GM11168 (cell line): ENCODE results near the gene GLCCI1.
"Not testable (repeated sequence)": the region's sequence is repeated elsewhere in the genome, so short reads cannot be mapped to it uniquely, and the experiment has no call there.

Source experiments
- in situ Hi-C: fragments of 300-500 bp; cut with MboI; formaldehyde crosslinking; loops from one replicate; pipeline ENCODE4 v1.12.0; 2022; ENCODE audit warnings: low sequenced_read_pairs; ENCODE audit not compliant: unreplicated experiment

The GLCCI1 gene

DNA sequence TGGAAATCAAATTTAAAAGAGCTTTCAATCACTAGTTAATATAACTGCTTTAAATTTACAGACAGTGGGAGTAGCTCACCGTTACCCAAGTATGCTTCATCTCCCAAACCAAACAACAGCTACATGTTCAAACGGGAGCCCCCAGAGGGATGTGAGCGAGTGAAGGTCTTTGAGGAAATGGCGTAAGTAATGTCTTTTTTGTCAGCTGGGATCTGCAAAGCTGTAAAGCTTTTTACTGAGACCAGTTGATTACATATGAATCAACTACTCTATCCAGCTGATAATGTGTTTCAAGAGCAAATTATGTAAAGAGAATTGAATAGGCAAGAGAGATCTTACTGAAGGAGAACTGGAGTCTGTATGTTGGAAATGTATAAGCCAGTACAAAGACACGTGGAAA lies 116.2 kb downstream of the GLCCI1 start:
- in situ Hi-C loops, result no loop called here

DNA sequence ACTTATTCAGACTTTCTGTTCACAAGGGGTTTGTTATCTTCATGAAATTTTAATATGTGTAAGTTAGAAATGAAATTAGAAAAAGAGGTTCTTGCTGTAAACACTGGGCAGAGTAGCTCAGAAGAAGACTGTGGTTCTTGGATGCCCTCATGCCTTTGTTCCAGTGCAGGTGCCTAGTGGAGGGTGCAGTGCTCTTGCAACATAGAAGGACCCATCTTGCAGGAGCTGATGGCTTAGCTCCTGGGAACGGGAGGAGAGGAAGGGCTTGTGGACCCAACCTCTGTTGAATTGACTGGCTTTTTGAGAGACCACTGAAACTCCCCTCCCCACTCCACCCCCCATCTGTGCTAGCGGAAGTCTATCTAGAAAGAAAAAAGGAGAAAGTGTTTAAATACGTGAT lies 116.8 kb downstream of the GLCCI1 start:
- in situ Hi-C loops, result no loop called here

DNA sequence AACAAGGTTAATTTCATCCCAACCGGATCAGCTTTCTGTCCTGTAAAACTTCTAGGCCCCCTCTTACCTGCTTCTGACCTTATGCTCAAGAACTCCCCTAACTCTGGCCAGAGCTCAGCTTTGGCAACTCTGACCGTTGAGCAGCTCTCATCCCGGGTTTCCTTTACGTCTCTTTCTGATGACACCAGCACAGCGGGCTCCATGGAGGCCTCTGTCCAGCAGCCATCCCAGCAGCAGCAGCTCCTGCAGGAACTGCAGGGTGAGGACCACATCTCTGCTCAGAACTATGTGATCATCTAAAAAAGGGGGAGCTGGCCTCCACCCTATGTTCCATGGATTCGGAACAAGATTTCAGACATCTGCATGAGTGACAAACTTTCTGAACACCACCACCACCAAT lies 117.6 kb downstream of the GLCCI1 start:
- in situ Hi-C loops, result no loop called here

DNA sequence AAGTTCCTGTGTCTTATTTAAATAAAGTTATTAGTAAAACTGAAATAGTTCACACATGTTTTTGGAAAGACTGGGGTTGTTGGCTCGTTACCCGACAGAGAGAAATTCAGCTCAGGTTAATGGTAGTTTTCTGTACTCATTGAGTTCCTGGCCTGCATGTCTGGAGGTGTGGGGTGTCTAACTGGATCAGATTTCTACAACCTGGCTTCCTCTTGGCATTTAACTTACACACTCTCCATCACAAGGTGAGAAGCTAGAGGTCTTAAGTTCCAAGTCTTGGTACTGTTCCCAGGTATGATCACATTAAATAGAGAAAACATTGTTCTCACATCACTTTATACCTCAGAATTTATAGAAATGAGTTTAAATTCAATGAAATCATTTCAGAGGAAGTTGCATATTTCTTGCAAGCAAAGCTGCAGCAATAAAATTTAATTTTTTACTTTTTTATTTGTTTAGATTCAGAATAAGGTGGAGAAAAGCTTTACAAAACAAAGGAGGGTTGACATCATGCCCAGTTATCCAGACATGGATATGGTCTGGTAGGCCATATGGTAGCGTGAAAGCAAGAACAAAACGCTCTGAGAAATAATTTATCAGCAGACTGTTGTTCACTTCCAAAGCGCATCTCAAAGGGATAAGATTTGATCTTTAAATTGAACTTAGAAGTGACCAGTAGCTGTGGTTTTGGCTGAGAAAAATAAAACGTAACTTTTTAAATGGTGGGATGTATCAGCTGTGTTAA lies 120.6 kb downstream of the GLCCI1 start:
- in situ Hi-C loops, result no loop called here

DNA sequence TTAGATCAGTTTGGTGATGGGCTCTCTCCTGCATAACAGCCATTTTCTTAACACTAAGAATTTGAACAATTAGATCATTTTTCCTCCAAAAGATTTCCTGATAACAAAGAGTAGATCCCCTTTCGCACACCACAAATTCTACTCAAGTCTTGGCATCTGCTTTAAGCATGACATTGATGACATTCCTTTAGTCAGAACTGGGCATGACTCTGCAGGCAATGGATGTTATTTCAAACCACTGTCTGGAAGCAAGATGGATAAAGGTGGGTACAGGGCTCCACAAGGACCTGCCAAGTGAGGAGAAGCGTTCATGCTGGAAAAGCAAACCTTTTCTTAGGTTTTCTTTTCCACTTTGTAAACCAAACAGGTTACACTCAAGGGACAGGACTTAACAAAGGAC lies 123.5 kb downstream of the GLCCI1 start:
- in situ Hi-C loops, result no loop called here

DNA sequence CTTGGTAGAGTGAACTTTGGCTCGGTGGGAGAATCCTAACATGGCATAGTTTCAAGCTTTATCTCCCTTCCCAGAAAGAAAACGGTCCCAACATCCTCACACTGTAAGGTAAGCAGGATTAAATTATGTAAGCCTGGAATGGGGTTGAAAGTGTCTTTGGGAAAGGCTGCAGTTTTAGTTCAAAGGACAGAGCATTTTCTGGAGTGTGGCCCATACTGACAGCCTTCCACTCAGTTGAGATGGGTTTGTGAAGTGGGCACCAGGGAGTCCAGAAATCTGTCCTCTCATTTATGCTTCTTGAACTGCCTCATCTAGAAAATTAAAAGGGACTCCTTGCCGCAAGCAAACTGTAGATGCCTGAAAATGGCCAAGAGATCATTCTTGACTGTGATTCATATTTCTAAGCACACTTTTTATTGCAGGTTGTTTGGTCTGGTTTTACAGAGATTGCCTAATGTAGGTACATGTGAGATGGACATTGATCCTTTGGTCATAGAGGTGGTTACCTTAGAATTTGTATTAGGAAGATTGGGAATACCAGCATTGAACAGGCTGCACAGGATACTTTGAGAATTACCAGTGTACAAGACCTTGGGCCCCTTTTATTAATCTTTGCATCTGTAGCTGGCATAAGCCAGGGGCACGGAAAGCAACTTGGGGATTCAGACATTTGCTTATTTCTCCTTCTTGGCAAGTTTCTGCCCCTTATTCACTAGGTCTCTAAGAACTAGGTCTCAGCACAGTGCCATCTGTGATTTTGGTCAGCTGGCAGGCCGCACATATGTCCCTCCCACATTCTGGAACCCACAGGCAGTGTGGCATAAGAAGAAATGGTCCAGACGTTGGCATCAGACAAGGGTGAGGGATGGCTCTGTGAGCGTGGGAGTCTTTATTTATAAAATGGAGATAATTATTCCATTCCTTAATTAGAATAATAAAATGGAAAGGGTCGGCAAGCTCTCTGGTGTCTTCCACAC lies 125.9 kb downstream of the GLCCI1 start:
- in situ Hi-C loops, result loop anchor here (5.0 kb wide), 1 partner anchor 98 kb away; no protein-coding TSS in a partner anchor

DNA sequence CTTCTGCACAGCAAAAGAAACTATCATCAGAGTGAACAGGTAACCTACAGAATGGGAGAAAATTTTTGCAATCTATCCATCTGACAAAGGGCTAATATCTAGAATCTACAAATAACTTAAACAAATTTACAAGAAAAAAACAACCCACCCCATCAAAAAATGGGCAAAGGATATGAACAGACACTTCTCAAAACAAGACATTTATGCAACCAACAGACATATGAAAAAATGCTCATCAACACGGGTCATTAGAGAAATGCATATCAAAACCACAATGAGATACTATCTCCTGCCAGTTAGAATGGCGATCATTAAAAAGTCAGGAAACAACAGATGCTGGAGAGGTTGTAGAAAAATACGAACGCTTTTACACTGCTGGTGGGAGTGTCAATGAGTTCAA lies 132.7 kb downstream of the GLCCI1 start:
- in situ Hi-C loops, result not testable (repeated sequence)

DNA sequence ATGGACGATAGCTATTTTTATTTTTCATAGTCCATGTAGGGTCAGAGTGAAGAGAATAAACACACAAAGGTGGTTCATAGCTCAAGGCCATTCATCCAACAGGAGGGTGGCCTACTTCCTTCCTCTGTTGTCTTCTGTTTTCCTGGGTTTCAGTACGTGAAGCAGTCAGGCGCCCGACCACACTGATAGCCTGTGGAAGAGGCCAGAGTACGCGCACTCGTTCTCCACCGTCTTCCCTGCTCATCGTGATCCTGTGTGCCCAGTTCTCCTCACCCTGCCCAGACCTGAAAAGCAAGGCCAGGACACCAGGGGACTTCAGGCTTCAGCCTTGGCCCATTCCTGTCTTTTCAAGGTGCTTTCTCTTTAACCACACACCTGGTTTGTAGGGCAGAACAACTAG lies 134.7 kb downstream of the GLCCI1 start:
- in situ Hi-C loops, result no loop called here

DNA sequence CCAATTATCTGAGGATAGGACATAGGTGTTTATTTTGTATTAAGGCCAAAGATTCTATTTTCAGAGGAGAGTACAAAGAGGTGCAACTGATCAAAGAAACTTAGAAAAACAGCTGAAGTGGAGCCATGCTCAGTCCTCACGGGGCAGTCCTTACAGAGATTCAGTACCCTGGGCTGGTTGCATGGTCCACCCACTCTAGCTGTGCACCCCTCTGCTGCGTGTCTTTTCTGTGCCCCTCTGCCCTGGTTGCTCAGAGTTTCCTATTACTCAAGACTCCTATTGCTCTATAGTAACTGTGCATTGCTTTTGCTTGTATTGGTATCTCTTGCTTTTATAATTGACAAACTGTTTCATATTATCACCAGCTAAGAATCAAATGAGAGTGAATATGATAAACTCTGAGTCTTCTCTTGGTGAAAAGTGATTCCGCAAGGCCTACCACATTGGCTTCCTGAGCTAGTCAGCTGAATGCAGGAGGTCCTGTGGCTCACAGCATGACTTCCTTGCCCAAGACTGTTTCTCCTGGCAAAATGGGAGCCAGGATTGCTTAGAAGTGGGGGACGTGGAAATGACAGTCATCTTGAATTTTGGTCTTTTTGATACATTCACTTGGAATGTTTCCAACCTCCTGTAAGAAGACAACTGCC lies 137.0 kb downstream of the GLCCI1 start:
- in situ Hi-C loops, result no loop called here

DNA sequence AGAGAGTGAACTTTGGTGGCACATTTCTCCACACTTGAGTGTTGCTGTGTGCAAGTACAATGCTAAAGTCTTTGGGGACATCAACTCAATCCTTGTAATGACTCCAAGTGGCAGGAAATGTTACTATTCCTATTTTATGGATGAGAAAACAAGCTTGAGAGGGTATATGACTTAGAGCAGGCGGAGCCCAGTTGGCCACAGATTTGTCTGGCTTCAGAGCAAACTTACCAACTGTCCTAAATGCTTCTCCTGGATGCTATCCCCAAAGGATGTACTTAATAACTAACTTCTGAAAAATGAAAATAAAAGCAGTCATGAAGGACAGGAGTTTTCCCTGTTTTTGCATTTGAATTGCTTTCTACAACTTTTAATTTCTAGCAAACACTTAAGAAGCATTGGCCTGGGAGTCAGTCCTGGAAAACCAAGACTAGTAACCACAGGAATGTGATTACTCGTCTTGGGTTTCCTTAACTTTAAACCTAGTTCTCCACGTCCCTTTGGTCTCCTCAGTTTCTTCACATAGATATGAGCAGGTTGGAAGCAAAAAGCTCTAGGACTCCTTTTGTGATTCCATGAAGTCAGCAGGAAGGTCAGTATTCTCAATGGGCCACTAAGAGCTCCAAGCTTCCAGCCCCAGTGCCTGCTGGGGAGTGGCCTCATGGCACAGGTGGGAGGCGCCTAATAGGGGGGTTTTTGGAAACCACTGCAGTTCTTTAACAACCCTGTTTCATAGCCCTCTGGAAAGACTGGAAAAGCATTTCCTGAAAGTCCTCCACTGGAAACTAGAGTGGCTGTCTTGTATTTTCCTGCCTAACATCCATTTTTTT lies 140.8 kb downstream of the GLCCI1 start:
- in situ Hi-C loops, result no loop called here

DNA sequence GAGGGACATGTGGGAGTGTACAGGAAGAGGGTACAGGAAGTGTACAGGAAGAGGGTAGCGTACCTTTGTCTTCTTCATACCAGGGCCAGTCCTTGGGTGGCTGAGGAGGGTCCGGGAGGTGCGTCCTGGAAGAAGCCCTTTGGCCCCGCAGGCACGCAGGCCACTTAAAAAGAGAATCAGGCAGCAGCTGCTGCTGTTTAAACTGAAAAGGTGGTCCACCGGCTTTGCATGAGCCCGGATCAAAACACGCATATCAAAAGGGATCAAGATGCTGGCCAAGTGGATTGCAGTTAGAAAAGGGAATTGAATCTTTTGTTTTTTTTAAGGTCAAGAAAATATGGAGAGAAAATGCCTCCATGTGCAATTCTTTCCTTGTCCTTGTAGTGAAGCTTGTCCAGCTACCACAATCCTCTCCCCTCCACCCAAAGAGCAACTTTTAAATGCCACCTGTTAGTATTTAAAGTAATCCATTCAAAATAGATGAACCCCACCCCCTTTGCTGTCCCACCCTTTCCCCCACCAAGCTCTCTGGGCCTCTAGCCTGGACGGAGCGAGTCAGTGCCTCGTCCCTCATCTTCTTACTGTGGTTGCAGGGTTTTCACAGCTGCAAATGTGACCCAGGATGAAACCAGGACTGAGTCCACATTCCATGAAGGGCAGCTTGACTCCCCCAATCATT lies 142.8 kb downstream of the GLCCI1 start:
- in situ Hi-C loops, result no loop called here

DNA sequence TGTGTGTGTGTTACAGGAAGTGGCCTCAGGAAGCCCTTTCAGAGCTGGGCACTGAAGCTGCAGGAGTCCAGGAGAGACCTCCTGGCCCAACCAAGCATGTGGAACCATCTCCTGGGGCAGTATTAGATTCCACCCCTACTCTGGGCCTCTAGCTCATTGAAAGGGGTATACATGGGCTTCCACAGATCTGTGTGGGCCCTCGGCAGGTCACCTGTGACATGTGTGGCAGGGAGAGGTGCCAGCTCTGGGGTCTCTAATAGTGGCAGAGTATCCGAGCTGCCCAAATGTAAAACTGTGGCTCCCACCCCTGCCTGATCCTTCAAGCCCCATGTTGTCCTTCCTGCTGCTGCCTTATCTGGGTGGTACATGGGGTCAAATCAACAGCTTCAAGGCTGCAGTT lies 144.1 kb downstream of the GLCCI1 start:
- in situ Hi-C loops, result no loop called here

DNA sequence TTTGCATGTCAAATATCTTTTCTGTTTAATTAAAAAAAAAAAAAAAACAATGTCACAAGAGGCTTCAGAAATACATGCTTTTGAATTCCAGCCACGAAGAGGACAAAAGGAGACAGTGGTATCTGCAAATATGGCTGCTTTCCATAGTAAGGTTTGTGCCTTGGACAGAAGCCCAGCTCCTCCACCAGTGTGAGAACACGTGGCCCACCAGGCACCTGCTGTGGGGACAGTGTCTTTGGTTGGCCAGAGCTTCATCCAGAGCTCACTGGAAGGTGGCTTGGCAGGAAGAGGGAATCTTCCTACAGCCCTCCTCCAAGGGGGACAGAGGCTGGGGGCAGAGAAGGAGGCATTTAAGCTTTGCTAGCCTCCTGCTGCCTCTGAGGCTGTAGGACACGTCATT lies 144.6 kb downstream of the GLCCI1 start:
- in situ Hi-C loops, result no loop called here

DNA sequence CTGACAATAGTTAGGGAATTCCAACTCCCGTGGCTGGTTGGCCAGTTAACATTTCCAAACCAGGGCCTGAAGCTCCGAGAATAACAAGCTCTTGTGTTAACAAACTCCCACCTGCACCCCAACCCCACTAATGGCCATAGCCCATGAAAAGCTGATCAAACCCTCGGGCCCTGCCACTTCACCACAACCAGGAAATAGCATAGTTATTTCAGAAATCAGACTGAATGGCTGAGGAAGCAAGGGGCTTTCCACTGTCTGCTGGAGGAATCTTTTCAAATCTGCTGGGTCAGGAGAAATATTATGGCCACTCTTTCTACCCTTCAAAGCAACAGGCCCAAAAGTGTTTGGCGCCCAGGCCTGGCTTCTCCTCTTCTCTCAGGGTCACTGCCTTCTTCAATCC lies 145.6 kb downstream of the GLCCI1 start:
- in situ Hi-C loops, result no loop called here

DNA sequence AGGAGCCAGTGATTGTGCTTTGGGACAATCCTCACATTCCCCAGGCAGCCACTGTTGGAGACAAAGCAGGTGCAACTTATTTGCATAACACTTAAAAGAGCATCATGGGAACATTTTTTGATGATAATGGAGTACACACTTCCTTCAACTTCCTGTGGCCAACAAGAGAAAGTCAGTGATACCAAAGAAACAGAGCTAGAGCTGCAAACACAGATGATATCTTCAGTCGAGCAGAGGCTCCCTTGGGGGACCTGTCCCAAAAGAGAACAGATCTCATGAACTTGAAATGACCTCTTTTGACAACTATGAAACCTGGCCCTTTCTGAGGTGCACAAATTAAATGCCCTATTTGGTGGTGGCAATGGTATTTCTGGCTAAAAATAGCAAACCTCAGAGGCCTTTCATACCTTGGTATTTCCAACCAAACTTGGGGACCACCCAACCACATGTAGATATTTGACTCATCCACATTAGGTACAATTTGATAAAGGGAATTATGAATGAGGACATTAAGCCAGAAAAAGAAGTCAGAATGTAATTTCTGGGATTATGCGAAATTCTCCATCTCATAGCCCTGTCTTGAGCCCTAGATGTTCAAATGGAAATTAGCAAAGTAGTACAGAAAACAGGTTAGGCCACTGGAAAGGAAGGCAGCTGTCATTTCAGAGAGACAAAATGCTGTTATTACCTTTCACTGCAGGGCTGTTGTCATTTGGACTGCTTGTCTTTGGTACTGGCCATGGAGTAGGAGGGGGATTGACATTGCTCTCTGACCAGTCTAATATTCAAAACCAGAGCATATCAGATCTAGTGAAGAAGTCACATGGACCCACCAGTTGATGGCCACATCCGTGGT lies 147.2 kb downstream of the GLCCI1 start:
- in situ Hi-C loops, result no loop called here

DNA sequence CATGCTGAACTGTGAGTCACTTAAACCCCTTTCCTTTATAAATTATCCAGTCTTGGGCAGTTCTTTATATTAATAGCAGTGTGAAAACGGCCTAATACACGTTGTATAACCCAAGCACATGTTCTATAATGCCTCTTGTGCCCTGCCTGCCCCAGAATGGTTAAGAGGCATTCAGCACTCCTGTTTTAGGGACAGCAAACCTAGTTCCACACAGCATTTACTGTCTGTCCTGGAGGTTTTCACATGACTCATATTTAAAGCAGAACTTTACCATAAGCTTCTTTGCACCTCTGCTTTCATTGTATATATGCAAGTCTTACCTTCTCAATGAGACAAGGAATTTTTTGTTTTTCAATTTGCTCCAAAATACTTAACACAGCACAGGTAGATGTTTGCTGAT lies 148.6 kb downstream of the GLCCI1 start:
- in situ Hi-C loops, result no loop called here

DNA sequence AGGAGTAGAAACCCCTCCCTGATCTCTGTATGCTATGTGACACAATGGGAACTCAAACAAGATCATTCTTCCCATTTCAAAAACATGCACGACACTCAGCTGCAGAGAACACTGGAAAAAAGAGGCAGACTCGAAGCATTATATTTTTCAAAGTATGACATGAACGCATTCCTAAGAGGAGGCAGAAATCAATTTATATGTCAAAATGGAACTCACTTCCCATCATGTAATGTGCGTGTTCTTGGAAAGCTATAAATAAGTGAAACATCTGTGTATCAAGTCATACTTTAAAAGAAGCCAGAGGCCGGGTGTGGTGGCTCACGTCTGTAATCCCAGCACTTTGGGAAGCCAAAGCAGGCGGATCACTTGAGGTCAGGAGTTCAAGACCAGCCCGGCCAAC lies 150.7 kb downstream of the GLCCI1 start:
- in situ Hi-C loops, result no loop called here

DNA sequence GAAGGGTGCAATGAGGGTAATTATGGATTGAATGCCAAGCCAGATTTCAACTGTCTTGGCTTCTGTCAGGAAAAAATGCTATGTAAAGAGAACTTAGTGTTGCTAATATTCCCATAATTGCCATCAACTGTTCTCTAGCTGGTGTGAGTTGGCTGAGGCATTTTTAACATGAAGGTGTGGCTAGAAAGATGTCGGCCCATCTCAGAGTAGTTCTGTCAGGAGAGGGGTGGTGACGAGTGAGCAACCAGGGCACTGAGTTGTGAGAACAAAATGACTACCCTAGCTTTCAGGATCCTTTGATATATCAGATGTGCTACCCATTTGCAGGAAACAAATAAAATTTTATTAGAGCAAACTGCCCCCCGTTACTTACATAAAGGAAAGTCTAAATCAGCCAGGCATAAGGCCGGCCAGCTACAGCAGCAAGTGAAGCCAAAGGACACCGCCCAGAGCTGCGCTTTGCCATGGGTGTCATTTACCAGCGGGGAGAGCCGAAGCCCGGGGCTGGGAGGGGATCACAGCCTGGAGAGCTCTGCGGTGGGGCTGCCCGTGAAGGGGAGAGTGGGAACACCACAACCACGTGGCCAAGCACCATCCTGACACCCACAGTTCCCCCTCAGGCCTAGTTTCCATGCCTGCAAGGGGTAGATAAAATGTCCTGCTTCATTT lies 151.9 kb downstream of the GLCCI1 start:
- in situ Hi-C loops, result no loop called here
